Measurements from ENCODE around the gene CYSRT1.

CYSRT1 gene, protein sequence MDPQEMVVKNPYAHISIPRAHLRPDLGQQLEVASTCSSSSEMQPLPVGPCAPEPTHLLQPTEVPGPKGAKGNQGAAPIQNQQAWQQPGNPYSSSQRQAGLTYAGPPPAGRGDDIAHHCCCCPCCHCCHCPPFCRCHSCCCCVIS
- 0.31 to 0.36 reads per million in 2 donors for total RNA-seq

DNA sequence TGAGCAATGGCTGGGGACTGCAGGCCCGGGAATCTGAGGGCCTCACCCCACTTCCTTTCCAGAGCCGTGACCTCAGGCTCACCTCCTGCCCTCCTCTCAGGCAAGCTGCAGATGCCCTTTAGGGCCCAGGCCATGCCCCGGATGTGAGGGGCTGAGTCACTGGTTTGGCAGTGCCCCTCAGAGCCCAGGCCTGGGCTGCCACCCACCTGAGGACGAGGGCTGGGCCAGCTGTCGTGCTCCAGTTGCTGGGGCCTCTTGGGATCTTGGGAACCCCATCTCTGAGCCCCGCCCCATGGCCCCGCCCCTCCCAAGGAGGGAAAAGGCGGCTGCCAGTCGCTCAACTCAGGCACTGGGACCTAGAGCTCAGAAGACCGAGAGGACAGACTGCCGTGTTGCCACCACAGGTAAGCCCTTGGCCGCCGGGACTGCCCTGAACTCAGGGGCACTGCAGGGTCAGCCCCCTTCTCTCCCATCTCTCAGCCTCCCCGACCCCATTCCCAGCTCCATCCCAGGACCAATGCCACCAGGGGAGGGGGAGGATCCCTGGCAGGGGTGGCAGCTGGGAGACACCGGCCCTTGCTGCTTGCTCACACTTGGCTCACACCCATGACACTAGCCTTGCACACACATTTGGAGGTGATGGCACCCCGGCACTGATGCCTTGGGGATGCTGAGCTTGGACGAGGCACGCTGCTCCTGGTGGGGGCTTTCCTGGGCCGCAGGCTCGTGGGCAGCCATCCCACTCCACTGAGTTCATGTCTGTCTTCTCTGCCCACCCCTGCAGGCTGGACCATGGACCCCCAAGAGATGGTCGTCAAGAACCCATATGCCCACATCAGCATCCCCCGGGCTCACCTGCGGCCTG is at the start of gene CYSRT1:
Gene CYSRT1 (plus strand): TSS at position 345 of the 865 bp plus-strand sequence. CDS start 448 bp downstream, at position 793.
- no peak for DNase-seq

DNA sequence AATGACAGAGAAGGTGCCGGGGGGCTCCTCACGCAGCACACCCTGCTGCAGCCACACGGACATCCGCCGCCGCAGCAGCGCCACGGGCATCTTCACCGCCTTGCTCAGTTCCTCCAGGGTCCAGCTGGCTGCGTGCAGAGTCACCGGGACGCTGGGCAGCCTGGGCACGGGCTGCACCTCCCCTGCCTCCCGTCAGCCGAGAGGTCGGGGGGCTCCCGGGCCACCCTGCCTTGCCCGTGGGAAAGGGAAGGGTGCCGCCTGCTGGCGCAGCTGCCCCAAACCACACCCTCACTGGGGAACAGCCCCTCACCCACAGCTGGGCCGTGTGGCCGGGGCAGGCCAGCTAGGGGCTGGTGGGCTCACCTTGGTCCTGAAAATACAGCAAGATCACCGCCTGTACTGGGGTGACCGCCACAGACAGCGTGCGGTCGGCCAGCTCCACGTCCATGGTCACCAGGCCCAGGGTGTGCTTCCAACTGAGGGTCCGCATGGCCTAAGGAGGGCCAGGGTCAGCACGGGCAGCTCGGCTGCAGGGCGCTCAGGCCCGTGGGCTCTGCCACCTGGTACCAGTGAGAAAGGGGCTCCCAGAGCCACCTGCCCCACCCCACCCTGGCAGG is 49.5 kb upstream of the CYSRT1 start:
- DNase-seq = no peak

DNA sequence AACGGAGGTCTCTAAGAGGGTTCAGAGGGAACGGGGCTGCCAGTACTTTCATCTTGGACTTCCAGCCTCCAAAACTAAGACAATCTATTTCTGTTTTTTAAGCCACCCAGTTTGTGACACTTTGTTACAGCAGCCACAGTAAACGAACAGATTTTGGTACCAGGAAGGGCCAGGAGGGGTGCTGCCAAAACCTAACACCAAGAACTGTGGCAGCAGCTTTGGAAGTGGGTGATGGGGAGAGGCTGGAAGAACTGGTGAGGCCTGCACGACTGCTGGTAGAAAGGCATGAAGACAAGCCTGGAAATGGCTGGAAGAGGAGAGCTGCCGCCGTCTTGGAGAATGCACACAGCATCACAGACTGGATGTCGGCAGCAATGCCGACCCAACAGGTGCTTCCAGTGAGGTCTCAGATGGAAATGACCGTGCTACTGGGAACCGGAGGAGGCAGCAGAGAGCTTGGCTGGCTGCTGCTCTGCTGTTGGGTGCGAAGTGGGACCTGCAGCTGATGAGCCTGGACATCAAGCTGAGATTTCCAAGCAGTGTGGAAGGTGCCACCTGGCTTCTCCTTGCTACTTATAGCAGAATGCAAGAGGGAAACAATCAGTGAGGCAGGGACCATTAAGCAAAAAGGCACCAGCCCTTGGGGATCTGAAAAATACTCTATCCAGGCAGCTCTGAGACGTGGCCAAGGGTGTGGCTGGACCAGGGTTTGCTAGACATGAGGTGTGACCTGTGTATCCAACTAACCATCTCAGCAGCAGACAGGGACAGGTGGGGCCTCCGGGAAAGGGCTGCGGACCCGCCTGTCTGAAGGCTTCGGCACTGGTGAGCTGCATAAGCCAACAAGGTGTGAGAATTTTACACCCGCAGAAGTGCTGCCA is 48.4 kb upstream of the CYSRT1 start:
- DNase-seq = no peak

DNA sequence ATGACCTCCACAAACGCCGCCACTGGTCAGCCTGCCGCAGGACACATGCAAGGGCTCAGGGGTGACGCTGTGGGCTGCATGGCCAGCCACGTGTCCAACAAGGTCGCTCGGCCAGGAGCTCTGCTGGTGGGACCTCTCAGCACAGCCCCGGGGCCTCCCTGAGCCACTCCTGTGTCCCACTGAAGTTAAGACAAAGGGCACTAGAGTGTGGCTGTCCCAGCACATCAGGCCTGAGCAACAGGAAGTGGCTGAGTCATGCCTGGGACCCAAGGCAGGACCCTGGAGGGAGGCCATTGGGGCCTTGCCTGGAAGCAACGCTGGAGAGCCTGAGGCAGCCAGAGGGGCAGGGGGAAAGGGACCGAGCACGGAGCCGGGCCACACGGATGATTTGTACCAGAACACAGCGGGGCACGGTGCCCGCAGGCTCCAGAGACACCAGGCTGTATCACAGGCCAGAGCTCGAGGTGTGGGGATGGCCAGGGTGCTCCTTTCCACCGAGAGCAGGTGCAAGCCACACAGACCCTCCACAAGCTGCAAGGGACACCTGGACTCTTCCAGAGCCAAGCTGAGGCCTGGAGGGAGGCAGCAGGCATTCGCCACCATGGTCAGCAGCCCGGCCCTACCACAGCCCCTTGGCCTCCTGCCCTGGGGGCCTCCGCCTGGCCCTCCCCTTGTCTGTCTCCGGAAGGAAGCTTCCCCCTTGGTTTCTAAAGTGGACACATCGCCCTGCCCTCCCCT is 46.6 kb upstream of the CYSRT1 start:
- DNase-seq = no peak

DNA sequence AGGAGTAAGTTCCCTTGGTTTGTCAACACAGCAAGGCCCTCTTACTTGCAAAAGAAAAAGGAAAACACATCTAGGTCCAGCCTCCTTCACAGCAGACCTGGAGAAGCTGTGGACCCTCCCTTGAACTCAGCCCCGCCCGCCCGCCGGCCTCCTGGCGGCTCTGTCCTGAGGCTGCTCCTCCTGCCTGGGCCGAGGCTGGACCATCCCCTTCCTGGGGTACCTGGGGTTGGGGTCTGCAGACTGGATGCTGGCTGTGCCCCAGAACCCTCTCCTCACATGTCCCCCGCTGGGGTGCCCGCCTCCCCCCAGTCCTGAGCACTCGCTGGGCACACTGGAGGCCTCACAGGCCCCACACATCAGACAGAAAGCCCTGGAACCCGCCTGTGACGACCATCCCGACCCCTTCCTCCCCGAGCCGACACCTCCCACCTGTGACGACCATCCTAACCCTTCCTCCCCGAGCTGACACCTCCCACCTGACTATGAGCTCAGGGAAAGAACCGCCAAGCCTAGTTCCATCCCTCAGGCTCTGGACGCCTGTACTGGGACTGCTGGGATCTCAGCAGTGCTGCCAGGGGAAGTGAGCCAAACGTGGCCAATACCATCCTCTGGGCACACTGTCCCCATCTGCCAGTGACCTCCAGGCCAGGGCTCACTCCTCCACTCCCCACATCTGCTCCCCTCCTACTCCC is 45.9 kb upstream of the CYSRT1 start:
- DNase-seq = no peak

DNA sequence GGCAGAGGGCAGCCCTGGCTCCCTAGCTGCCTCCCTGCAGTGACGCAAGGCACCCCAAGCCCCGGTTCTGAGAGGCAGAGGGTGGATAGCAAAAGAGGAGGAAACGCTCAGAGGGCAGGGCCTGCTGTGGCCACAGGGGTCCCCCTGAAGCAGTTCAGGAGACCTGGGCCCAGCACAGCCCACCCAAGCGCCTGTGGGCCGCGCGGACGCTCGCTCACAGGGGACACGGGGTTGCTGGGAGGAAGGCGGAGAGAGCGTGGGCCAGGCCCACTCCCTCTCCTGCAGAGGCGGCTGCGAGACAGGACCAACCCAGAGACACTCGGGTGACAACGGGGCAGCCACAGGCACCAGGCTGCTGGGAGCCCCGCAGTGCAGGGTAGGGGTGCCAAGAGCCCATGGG is 45.2 kb upstream of the CYSRT1 start:
- DNase-seq = no peak

DNA sequence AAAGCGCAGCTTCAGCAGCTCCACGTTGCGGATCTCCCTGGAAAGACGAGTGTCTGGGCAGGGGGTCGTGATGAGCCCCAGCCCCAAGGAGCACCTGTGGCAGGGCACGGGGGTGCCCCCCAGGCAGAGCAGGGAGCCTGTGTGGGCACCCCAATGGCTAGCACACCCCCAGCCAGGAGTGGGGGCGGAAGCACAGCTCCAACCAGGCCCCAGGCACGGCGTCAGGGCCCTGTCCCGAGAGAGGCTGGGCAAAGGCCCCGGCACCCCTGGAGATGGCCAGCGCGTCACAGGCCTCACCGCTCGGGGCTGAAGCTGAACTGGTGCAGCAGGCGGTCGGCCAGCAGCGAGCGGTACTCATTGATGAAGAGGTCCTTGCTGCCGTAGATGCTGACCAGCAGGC is 44.5 kb upstream of the CYSRT1 start:
- no peak for DNase-seq

DNA sequence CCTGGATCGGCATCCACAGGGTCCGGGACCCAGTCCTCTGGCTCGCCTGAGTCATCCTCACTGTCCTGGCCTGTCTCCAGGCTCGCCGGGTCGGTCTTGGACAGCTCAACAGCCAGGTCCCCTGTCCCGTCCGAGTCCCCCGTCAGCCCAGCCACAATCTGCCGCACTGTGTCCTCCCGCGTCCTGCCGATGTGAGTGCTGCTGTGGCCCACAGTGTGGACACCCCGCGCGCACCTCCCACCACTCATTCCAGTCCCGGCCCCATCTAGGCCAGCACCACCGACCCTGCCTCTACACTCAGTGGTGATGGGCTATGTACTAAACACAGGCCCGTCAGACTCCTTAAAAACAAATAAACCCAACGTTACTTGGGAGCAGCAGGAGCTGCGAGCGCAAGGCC is 43.3 kb upstream of the CYSRT1 start:
- DNase-seq = no peak

DNA sequence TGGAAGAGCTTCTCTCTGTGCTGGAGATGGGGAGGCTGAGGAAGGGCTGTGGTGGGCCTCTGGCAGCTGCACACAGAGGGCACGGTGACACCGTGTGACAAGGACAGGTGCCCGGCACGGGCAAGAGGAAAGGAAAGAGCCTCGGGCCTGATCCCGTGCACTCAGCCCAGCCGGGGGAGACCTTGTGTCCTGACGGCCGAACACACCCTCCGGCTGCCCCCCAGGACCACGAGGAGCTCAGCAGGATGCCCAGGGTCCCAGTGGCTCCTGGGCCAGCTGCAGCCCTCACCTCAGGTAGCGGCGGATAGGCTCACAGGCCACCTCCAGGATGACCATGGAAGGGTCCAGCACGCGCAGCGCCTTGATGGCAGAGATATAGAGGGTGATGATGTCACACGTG is 42.1 kb upstream of the CYSRT1 start:
- DNase-seq = no peak

DNA sequence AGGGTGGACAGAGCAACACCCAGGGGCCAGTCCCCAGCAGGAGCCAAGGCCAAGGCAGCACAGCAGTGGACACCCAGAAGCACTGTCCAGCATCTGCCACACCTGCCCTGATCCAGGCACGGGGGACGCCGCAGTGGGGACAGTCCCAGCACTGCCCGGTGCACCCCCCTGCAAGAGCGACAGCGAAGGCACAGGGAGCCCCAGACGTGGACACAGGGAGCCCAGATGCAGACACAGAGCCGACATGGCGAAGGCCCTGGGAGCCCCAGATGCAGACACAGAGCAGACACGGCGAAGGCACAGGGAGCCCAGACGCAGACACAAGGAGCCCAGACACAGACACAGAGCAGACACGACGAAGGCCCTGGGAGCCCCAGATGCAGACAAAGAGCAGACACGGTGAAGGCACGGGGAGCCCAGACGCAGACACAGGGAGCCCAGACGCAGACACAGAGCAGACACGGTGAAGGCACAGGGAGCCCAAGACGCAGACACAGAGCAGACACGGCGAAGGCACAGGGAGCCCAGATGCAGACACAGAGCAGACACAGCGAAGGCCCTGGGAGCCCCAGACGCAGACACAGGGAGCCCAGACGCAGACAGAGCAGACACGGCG is 40.9 kb upstream of the CYSRT1 start:
- DNase-seq = no peak

DNA sequence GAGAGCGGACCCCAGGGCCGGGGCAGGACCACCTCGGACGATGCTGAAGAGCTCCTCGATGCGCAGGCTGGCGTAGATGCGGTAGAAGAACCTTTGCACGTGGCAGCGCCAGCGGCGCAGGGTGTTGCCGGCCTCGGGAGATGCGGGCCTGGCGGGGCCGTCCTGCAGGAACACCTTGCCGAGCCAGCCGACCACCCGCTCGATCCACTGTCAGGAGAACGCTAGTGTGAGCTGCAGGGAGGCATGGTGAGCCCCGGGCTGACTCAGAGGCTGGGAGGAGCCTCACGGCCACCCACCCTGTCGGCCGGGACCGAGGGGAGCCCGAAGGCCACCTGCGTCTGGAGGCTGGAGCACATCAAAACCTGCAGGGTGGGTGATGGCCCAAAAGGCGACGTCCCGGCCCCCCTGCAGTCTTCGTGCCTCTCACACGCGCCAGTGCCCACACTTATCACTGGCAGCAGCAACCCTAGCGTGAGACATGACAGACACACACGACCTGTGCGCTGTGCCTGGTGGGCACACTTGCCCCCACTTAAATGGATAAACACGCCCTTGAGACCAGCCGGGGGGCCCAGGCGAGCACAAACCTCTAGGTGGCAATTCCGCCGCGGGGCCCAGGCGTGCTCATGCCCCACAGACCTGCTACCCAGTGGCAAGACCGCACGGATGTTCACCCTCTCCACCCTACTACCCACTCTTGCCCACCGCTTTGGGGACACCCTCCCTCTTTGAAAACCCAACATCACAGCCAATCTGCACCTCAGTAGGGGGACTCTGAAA is 39.9 kb upstream of the CYSRT1 start:
- DNase-seq = no peak

DNA sequence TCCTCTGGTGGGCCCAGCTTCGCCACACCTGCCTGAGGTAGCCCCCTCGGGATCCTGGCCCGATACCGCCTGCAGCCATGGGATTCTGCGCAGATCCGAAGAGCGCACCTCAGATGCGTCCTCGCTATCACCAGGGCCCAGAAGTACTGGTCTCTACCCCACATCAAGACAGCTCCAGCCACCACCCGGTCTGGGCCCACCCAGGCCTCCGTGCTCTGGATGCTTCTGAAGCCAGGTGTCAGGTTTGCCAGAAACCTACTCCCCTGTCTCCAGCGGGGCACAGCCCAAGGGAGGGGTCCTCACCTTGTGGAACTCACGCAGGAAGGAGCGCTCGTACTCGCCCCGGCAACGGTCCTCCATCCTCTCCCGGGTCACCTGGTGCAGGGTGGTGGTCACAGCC is 39.1 kb upstream of the CYSRT1 start:
- no peak for DNase-seq

DNA sequence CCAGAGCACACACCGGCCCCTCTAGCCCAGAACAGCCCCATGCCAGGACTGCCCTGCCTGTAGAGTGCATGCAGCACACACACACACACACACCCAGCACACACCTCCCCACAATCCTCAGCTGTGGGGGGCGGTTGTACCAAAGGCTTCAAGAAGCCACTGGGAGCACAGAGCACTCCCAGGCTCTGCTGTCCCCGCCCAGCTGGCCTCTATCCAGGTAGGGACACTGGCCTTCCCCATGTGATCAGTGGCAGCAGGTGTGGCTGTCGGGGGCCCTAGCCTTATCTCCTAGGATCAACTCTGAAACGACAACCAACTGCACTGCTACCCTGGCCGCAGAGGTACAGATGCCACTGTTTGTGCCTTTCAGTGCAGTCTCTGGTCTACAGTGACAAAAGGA is 38.6 kb upstream of the CYSRT1 start:
- no peak for DNase-seq

DNA sequence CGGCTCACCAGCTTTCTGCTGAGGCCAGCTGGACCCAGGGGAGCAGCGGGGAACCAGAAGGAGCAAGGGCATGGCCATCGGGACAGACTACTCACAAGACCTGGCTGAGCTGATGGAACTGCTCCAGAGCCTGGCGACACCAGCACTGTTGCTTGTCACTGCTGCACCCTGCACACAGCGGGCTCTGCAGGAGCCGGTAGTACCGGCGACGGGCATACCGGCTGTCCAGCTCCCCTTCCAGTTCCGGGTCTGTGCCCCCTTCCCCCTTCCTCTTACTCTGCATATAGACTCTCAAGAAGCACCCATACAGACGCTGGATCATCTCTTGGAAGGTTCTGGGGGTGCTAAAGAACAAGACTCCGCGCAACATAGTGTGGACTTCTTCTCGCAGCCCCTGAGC is 37.6 kb upstream of the CYSRT1 start:
- no peak for DNase-seq

DNA sequence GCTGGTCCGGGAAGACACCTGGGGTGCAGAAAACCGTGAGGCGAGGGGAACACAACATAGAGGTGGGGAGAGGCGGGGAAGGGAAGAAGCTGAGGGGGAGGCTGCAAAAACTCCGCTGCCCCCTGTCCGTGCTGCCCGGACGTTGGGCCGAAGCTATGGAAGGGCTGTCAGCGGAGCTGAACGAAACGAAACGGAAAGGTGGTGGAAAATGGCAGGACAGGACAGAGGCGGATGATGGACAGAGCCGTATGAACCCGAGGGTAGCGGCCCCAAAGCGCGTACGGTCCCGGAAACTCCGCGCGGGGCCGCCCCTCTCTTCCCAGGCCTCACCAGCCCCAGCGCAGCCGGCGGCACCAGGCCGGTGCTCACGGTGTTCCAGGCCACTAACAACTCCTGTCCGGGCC is 36.9 kb upstream of the CYSRT1 start:
- DNase-seq = no peak

DNA sequence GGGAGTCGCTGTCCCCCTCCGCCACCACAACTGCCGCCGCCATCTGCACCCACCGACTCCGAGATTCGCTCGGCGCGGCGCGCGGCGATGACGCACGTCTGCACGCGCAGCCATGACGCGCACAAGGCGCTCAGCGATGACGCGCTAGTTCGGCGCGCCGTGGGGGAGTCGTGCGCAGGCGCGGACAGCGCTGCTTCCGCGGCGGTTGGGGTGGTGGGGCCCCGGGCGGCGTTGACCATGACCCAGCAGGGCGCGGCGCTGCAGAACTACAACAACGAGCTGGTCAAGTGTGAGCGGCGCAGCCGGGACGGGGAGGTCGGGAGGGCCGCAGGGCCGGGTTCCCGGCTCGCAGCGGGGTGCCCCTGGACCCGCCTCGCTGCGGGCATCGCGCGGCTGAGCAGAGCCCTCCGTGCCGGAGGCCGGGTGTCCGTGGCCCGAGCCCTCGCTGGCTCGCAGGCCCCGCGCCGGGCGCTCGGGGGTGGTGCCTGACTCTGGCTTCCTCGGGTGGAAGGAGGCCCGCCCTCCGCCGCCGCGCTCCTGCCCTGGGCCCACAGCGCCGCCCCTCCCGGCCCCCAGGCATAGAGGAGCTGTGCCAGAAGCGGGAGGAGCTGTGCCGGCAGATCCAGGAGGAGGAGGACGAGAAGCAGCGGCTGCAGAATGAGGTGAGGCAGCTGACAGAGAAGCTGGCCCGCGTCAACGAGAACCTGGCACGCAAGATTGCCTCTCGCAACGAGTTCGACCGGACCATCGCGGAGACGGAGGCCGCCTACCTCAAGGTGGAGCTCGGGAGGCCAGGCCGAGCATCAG is 36.3 kb upstream of the CYSRT1 start, which contains the start of the genes ANAPC2 and SSNA1:
Gene ANAPC2 (minus strand): TSS at position 71 of the 807 bp plus-strand sequence. CDS start 28 bp downstream, at position 43.
Gene SSNA1 (plus strand): TSS at position 187 of the 807 bp plus-strand sequence. CDS start 51 bp downstream, at position 238.
- peak; percentile 92 for DNase-seq

DNA sequence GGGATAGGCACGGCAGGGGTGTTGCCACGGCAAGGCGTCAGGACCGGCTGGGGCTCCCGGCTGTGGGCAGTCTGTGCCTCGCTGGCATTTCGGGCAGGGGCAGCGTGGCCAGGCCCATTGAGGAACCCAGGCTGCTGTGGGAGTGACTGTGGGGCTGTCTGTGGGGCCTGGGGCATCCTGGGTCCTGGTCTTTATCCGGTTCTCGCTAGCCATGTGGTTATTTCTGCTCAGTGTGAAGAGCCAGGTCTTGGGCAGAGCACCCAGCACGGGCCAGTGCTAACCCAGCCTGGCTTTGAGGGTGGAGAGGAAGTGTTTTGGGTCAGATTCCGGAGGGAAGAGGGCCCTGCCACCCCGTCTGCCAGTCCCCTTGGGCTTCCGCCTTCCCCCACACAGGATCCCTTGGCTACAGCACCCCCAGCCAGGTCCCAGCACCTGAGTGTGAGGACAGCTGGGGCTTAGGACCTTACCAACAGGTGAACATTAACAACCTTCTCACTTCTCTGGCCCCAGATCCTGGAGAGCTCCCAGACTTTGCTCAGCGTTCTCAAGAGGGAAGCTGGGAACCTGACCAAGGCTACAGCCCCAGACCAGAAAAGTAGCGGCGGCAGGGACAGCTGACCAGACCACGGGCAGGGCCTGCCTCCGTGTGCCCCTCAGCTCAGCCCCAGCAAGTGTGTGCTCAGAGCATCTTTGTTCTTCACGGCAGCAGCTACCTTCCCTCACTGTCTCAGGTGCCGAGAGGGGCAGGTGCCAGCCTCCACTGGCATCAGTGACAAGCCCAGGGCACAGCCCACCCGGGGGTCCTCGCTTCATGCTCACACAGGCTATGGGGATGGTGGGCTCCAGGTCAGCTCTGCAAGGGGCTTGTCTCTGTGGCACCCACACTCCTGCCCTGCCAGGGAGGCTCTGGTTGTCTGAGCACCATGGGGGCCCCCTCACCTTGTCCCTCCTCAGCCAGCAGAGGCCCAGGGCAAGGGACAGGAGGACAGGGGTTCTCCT is 35.4 kb upstream of the CYSRT1 start:
- no peak for DNase-seq

DNA sequence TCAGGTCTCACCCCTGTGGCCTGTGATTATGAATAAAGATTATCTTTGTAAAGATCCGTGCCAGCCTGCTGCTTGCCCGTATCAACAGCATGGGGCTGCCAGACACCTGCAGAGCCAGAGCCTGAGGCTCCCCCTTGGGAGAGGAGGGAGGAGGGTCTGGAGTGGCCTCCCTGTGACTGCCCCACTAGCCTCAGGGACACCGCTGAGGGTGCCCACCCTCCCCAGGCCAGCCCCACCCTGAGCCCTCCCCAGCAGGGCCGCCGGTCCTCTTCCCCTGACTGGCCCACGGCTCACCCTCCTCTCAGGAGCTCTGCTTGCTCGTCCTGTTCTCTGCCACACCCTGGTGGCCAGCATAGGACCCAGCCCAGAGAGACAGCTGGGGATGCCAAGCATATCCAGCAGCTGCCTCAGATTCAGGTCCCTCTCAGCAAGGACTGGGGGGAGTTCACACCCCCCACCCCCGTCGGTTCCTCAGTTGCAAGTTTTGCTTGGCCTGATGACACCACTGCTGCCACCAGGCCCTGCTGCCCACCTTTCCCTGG is 34.6 kb upstream of the CYSRT1 start:
- no peak for DNase-seq
